GM21381 (cell line): ENCODE data around the gene EYS.
"Not testable (repeated sequence)": the region's sequence is repeated elsewhere in the genome, so short reads cannot be mapped to it uniquely, and the experiment has no call there.

ENCODE experiments used
- ATAC-seq: cut with Tn5 transposase; IDR thresholded peaks from one replicate; pipeline ENCODE4 v1.9.1; 2021; ENCODE audit warnings: mild to moderate bottlenecking, moderate library complexity; ENCODE audit not compliant: unreplicated experiment

Gene EYS

DNA sequence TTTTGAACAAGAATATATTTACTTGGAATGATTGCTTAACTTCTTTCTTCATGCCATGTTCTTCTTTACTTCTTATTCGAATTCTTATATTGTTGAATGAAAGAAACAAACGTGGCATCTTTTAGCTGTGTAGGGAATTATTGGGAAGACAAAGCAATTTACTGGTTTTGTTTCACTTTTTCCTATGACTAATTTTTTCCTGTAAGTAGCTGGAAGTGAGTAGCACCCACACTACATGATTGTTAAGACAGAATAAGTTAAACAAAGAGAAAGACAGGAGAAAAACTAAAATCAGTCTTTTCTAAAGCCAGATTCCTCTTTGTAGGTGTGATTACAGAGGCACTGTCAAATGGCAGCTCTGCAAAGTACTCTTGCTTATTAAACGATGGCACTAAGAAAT is 593.4 kb downstream of the EYS start:
- no peak for ATAC-seq

- no peak for ATAC-seq
Observed at GRCh38 chr6:65112435-65112834, 594.6 kb downstream of the EYS start.

DNA sequence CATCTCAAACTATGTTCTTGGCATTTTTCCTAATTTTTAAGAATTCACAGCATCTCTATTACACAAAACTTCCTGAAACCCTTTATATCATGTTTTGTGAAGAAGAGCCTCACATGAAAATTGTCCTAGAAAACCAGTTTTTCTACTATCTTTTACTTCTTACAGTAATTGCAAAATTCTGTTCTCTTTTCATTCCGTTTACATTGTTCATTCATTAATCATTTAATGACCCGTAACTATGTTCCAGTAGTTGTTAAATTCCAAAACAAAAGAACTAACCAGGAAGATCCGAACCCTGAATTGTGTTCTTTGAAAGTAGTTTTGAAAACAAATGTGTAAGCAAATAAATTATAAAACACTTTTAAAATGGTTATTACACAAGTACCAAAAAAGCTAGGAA is 597.0 kb downstream of the EYS start:
- no peak for ATAC-seq

GRCh38 chr6:65098349-65098748 is 608.7 kb downstream of the EYS start:
- no peak for ATAC-seq

- ATAC-seq = no peak
Observed at GRCh38 chr6:65091561-65091960, 615.5 kb downstream of the EYS start.

GRCh38 chr6:65088575-65088974 is 618.5 kb downstream of the EYS start:
- no peak for ATAC-seq

DNA sequence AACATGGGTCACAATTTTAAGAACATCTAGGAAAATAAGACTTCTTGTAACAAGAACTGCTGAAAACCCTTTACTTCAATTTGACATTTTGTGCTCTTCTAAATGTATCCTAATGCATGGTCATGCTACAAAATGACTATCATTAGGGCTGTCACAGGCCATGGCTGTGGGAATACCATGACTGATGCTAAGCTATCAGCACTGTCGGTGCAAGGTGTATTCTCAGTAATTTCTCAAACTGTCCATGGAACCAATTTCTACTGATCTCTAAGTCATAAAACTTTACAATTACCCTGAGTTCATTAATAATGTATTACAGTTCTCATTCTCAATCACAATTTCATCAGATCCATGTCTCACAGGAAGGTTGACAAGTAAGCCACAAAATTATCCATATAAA is 625.3 kb downstream of the EYS start:
- no peak for ATAC-seq

DNA sequence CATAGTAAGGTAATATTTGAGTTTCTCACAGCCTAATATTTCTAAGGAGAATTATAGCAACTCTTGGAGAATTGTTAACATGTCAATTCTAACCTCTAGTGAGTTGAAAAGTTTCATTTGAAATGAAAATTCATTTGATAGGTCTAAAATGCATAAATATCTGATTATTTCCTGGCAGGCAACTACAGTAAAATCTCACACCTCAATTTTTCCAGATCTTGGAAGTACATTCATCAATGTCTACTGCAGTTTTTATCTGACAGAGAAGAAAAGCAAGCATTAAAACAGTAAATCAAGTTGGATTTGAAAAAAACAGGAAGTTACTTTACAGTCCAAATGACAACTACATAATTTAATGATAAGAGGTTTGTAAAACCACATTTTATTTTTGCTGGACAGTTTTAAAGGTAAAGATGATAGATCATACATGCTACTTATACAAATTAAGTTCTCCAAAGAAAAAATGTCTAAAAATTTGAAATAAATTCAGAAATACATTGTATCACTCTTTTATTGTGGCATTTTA is 631.3 kb downstream of the EYS start:
- ATAC-seq = no peak

DNA sequence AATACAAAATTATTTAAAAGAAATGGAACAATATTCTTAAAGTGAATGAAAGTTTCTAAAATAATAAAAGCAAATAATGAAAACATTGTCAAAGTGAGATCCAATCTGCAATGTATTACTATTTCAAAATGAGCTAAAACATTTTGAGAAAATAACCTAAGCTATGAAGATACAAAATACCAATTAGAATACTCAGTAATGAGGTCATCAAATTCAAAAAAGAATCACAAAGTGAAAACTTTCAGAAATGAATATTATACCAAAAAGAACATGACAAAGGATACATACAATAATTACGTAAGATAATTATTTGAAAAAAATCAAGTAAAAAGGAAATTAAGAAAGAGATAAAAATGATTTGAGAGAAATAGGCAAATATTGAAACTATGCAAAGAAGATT is 634.5 kb downstream of the EYS start:
- no peak for ATAC-seq

DNA sequence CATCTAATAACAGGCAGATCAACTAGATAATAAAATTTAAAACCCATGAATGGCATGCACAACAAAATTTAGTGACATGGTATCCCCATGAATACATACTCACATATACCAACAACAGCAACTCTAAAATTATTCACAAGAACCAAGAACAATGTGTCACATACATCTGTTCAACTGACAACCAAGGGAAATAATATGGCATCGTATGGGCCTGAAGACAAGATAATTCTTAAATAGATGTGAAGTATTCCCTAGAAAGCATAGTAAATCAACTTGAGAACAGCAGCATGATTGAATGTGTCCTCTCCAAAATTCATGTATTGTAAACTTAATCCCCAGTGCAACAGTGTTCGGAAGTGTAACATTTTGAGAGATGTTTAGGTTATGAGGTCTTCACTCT is 635.5 kb downstream of the EYS start:
- ATAC-seq = no peak

DNA sequence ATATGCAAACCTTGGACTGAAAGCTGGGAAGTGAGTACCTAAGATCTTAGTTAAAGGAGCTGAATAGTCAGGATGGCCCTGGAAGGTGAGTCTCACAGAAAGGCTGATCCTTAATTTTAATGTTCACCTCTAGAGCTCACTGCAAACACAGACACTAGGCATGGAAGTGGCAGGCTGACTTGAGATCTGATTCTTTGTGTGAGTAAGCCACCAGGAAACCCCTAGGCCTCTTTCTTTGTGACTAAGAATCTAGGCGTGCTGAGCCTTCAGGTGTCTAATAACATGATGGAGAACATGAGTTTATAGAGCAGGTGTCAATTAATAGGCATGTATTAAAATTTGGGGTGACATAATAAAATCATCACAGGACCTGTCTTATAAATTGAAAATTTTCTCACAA is 642.2 kb downstream of the EYS start:
- no peak for ATAC-seq

GRCh38 chr6:65059568-65059967 is 647.5 kb downstream of the EYS start:
- no peak for ATAC-seq

DNA sequence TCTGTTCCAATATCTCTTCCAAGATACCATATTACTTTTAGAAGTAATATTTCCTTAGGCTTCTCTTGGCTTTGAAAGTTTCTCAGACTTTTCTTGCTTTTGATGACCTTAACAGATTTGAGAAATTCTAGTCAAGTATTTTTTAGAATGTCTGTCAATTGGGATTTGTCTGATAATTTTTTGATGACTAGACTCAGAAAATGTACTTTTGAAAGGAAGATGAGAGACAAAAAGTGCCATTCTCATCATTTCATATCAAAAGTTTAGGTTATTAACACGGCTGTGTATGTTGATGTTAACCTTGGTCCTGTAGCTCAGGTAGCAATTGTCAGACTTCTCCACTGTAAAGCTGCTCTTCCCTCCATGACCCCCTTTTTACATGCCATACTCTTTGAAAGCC is 651.5 kb downstream of the EYS start:
- no peak for ATAC-seq

DNA sequence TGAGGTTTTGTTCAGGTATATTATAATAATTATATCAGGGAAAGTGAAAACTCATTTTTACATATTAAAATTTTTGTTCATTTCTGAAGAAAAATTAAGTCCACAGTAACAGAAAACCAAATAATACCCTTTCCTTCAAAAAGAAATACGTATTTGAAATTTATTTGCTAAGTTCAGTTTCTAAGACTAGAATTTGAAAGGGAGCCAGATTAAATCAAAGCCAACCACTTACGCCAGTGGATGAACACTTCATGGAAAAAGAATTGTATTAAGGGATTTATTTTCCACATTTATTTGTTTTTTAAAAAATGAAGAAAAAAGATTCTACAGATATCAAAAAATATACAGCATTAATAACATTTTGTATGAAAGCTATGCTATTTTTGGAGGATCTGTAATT is 654.4 kb downstream of the EYS start:
- no peak for ATAC-seq

DNA sequence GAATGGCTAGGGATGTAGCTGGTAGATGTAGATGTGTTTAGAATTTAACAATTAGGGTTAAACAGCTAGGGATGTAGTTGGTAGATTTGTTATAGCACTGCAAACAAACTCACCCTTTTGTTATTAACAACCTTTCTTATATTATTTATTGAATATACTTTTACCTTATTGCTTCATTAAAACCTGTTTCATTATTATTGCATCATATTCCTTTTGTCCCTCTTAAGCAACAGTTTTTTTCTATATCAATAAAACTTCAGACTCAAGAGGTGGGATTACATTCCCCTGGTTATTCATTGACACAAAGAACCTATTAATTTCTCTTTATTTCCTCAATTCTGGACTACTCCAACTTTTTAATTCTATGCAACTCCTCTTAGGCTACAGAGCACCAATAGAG is 661.2 kb downstream of the EYS start:
- ATAC-seq = no peak

DNA sequence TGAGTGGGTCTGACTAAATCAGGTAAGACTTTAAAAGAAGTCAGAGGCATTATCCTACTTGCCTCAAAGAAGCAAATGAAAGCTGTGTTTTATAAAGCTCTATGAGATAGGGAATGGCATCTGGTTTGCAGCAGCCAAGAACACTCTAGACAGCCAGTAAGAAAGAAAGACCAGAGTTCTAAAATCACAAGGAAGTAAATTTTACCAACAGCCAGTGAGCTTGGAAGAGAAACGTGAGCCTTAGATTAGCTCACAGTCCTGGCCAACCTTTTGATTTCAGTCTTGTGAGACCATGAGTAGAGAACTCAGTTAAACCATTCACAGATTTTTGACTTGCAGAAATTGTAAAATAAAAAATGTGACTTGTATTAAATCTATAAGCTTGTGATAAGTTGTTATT is 693.0 kb downstream of the EYS start:
- no peak for ATAC-seq

- ATAC-seq = no peak
Observed at GRCh38 chr6:65006788-65007187, 700.2 kb downstream of the EYS start.

DNA sequence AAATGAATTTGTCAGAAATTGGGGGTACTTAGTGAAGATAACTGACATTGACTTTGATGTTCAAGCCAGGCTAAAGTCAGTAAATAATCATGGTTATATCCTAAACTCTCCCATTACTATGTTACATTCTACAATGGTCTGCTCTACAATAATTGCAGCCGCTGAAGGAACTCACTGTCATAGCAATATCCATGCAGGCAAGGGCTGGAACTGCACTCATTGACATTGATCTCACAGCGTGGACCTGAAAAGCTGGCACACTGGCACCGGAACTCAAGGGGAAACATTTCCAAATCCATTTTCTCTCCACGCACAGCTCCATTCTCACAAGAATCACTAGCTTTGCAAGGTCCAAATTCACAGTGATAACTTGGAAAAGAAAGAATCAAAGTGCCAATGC is 702.7 kb downstream of the EYS start:
- no peak for ATAC-seq

DNA sequence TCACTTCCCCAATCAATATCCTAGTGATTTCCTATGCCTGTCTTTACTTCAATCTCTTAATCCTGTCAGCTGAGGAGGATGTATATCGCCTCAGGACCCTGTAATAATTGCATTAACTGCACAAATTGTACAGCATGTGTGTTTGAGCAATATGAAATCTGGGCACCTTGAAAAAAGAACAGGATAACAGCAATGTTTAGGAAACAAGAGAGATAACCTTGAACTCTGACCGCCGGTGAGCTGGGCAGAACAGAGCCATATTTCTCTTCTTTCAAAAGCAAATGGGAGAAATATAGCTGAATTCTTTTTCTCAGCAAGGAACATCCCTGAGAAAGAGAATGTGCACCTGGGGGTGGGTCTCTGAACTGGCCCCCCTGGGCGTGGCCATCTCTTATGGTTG is 704.1 kb downstream of the EYS start:
- not testable (repeated sequence) for ATAC-seq

- ATAC-seq = no peak
Observed at GRCh38 chr6:65000815-65001214, 706.2 kb downstream of the EYS start.

GRCh38 chr6:64998204-64998603 is 708.8 kb downstream of the EYS start:
- no peak for ATAC-seq

DNA sequence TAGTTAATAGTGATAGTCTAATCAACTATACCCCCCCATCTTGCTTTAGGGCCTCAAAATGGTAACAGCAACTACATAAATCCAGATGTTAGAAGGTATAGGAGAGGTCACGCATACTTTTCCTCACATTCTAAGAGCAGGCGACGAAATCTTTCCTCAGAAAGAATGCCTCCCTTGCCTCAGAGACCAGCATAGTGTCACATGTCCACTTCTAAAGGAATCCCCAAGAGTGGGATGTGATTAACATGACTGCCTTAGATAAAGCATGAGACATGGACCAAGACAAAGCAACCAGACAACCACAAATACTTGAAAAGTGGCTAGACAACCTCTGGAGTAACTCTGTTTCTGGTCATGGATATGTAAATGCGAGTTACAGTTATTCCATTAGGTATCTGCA is 710.7 kb downstream of the EYS start:
- ATAC-seq = no peak

DNA sequence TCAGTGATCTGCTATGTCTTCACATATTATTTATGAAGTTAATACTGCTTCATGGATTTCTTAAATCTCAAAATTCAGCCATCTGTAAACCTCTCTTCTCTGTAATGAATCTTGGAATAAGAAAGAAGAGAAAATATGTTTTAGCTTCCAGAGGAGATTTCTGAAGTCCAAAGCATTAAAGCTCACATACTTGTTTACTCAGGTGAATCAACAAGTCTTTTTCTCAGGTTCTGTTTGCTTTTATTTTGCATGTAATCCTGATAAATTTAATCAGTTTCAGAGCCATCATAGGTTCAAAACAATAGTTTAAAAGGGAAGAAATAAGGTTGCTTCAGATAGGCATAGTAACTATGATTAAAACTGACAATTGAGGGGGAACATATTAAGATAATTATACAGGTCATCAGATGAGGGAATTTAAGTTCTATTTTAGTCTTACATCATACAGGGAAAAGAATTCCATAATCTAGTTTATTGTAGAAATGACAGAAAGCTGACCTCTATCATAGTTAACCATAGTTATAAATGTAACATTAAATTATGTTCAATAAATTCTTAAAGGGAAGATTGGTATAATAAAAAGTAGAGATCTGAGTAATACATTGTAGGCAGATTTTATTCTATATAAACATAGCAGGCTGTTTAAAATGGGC is 716.2 kb downstream of the EYS start:
- no peak for ATAC-seq
